ENCODE measurements around the gene HCAR3. TPM values are rescaled to one million over a fixed set of nuclear protein-coding genes. Genes with fewer than 3 reads are reported as not detected.
A peak's percentile ranks its signal among the peaks of the same experiment; 100 is the strongest.
"Not testable (repeated sequence)": the region's sequence is repeated elsewhere in the genome, so short reads cannot be mapped to it uniquely, and the experiment has no call there.

Gene HCAR3
- total RNA-seq, 1 experiment from 2014 or later = not detected

DNA sequence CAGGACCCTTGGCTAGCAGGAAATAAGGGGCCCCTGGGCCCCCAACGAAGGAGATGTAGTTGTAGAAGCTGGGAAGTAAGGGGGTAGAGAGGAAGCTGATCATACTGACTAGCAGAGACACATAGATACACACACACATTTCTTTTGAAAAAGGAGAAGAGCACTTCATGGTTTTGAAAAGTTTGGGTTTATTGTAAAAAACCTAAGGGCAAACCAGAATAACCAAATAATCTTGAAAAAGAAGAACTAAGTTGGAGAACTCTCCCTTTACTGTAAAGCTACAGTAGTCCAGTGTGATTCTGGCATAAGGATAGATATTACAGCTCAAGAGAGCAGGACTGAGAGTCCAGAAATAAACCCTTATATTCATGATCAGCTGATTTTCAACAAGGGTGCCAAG lies 5.8 kb upstream of the HCAR3 start:
- DNase-seq (ENCODE audit: low spot score) = no peak

- DNase-seq (ENCODE audit: low spot score) = no peak
Observed at GRCh38 chr12:122721057-122721545, 4.5 kb upstream of the HCAR3 start.

DNA sequence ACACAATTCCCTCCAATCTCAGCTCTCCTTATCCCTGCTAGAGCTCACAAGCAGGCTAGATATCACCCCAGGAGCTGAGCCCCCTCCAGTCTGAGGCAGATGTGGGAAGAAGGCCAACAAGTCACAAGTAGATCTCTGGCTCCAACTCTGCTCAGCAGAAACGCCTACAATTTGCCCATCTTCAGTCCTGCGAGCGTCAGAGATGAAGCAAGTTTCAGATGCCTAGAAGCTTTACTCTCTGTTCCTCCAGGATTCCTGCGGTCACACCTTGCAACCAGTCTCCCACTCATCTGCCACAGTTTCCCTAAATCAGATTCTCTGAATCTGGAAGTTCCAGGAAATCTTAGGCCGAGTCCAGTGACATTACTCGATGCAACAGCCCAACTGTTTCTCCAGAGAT lies 1.4 kb downstream of the HCAR3 start:
- not testable (repeated sequence) for DNase-seq (ENCODE audit: low spot score)

- not testable (repeated sequence) for DNase-seq (ENCODE audit: low spot score)
Observed at GRCh38 chr12:122713491-122714188, 3.0 kb downstream of the HCAR3 start.

GRCh38 chr12:122711266-122711665 lies 5.3 kb downstream of the HCAR3 start:
- not testable (repeated sequence) for DNase-seq (ENCODE audit: low spot score)

GRCh38 chr12:122710341-122710740 lies 6.3 kb downstream of the HCAR3 start:
- not testable (repeated sequence) for DNase-seq (ENCODE audit: low spot score)

DNA sequence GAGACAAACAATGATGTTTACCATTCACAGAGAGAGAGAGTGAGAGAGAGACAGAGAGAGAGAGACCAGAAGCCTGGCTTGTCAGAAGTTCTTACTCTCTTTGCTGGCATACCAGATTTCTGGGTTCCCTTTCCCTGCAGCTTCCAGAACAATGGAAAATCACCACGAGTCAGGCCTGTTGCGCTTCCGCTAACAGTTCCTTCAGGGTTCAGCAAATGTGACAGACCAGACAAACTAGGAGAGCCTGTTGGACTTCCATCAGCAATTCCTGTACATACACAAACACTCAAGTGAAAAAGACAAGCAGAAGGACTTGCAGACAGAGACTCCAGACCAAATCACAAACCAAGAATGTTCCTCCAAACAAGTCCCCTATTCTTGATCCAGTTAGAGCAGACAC lies 7.3 kb downstream of the HCAR3 start:
- not testable (repeated sequence) for DNase-seq (ENCODE audit: low spot score)

DNA sequence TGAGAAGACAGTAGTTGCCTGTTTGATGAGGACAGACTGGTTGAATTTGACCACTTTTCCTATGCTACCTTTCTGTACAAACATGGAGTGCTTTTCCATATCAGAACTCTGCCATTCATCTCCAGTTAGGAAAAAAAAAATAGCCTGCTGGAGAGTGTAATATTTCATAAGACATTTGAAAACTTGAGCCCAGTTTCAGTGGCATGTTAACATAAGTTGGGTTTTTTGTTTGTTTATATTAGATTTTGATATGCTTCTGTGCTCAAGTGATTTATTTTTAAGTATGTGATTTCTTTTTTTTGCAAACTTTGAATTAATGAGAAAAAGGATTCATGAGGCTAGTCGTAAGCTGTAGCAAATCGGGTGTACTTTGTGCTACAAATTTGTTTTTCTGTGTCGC lies 12.8 kb downstream of the HCAR3 start:
- DNase-seq (ENCODE audit: low spot score) = not testable (repeated sequence)

- not testable (repeated sequence) for DNase-seq (ENCODE audit: low spot score)
Observed at GRCh38 chr12:122702890-122703611, 13.6 kb downstream of the HCAR3 start, which contains the start of gene HCAR2. HCAR2 (minus strand) TSS chr12:122703357; CDS start chr12:122703283, 74 bp downstream.

GRCh38 chr12:122701481-122701880 lies 15.1 kb downstream of the HCAR3 start:
- not testable (repeated sequence) for DNase-seq (ENCODE audit: low spot score)

GRCh38 chr12:122700038-122700710 lies 16.4 kb downstream of the HCAR3 start:
- not testable (repeated sequence) for DNase-seq (ENCODE audit: low spot score)

DNA sequence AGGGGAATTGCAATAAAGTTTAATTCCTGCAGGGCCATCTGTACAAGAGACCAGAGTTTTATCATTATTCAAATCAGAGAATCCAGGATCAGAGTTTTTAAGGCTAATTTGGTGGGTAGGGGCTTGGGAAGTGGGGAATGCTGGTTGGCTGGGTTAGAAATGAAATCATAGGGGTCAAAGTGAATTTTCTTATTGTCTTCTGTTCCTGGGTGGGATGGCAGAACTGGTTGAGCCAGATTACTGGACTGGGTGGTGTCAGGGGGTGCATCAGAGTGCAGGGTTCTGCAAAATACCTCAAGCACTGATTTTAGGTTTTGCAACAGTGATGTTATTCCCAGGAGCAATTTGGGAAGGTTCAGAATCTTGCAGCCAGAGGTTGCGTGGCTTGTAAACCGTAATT lies 19.7 kb downstream of the HCAR3 start:
- not testable (repeated sequence) for DNase-seq (ENCODE audit: low spot score)

GRCh38 chr12:122691566-122691965 lies 25.0 kb downstream of the HCAR3 start:
- no peak for DNase-seq (ENCODE audit: low spot score)

- DNase-seq (ENCODE audit: low spot score) = no peak
Observed at GRCh38 chr12:122688291-122688690, 28.3 kb downstream of the HCAR3 start.

- peak; percentile 27 for DNase-seq (ENCODE audit: low spot score)
Observed at GRCh38 chr12:122687086-122687485, 29.5 kb downstream of the HCAR3 start.

DNA sequence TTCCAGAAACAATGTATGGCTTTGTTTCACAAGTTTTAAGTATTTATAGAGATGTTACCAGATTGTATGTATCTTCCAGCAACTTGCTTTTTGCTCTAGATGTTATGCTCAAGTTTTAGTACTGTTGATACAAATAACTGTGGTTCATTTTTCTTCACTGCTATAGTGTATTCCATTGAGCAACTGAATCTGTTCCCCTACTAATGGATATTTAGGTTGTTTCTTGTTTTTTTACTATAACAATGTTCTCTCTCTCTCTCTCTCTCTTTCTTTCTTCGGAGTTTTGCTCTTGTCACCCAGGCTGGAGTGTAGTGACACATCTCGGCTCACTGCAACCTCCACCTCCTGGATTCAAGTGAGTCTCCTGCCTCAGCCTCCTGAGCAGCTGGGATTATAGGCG lies 30.1 kb downstream of the HCAR3 start:
- no peak for DNase-seq (ENCODE audit: low spot score)

GRCh38 chr12:122684297-122684813 lies 32.3 kb downstream of the HCAR3 start:
- no peak for DNase-seq (ENCODE audit: low spot score)

- no peak for DNase-seq (ENCODE audit: low spot score)
Observed at GRCh38 chr12:122681814-122682213, 34.8 kb downstream of the HCAR3 start.

GRCh38 chr12:122680989-122681388 lies 35.6 kb downstream of the HCAR3 start:
- DNase-seq (ENCODE audit: low spot score) = not testable (repeated sequence)

GRCh38 chr12:122676781-122677180 lies 39.8 kb downstream of the HCAR3 start:
- not testable (repeated sequence) for DNase-seq (ENCODE audit: low spot score)

DNA sequence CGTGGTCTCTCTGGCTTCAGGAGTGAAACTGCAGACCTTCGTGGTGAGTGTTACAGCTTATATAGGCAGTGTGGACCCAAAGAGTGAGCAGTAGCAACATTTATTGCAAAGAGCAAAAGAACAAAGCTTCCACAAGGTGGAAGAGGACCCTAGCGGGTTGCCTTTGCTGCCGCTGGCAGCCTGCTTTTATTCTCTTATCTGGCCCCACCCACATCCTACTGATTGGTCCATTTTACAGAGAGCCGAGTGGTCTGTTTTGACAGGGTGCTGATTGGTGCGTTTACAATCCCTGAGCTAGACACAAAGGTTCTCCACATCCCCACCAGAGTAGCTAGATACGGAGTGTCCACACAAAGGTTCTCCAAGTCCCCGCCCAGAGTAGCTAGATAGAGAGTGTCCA lies 40.6 kb downstream of the HCAR3 start:
- not testable (repeated sequence) for DNase-seq (ENCODE audit: low spot score)

- DNase-seq (ENCODE audit: low spot score) = no peak
Observed at GRCh38 chr12:122672515-122672914, 44.1 kb downstream of the HCAR3 start.
